GM21423 (cell line): ENCODE data around the gene TBC1D14.

Experiments used
- ATAC-seq: cut with Tn5 transposase; IDR thresholded peaks from one replicate; pipeline ENCODE4 v1.9.1; 2021; ENCODE audit warnings: mild to moderate bottlenecking, moderate library complexity; ENCODE audit not compliant: unreplicated experiment

The TBC1D14 gene

GRCh38 chr4:7054106-7054880, 144.7 kb downstream of the TBC1D14 start:
- no peak for ATAC-seq

GRCh38 chr4:7055111-7055989, 145.7 kb downstream of the TBC1D14 start:
- ATAC-seq = no peak

GRCh38 chr4:7055990-7056325, 146.3 kb downstream of the TBC1D14 start:
- ATAC-seq = no peak

DNA sequence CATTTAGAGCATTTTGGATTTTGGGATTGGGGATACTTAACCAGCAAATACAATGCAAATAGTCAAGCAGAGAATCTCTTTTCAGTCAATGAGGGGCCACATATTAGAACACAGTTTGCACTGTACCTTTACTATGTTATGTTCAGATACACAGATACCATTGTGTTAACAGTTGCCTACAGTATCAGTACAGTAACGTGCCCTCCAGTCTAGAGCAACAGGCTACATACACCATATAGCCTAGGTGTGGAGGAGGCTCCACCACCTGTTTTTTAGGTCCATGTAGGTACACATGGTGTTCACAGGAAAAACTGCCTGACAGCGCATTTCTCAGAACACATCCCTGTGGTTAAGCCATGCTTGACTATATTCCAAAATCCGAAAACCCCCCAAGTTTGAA, 149.2 kb downstream of the TBC1D14 start:
- ATAC-seq = no peak

GRCh38 chr4:7059662-7060061, 150.0 kb downstream of the TBC1D14 start:
- ATAC-seq = no peak

- no peak for ATAC-seq
Observed at GRCh38 chr4:7060346-7061150, 150.9 kb downstream of the TBC1D14 start.

DNA sequence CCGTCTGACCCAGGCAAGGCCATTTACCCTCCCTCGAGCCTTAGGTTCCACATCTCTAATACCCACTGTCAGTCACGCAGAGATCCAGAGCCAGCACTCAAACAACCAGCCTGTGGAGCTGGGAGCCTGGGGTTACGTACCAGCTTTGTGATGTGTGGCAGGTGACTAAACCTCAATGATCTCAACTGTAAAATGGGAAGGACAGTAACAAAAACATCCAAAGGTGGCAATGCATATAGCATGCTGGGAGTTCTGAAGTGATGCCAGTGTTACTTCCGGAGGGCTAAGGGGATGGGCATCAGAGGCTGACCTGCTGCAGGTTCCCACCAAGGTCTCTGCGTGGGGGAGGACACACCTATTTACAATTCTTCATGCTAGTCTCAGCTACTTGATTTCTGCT, 152.2 kb downstream of the TBC1D14 start:
- ATAC-seq = no peak

GRCh38 chr4:7062816-7063215, 153.2 kb downstream of the TBC1D14 start:
- ATAC-seq = no peak

DNA sequence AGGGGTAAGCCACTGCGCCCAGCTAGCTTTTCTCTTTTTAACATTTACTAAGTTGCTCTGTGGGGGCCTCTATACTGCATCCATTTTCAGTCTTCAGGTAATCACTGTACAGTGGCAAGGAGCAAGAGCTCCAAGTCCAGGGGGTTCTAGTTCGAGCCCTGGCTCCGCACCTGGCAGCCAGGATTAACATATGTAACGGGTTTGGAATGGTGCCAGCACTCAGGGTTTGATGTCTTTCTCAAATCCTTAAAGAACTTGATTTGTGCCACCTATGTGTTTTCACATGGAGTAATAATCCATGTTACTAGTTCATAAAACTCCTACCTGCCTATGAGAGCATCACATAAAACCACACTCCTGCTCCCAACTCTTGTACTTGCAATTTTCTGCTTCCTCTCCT, 153.7 kb downstream of the TBC1D14 start:
- no peak for ATAC-seq

DNA sequence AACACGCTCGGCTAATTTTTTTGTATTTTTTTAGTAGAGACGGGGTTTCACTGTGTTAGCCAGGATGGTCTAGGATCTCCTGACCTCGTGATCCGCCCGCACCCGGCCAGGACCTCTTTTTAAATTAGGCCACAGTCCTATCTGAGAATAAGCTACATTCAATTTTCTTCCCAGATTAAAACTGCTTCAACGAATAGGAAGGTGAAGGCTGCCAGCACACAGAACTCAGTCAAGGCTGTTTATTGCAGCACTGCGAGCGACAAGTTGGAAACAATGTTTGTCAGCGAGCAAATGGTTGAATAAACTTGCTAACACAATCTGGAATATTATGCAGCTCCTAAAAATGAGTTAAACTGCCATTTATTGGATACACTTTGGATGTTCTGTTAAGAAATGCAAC, 156.4 kb downstream of the TBC1D14 start:
- no peak for ATAC-seq

- ATAC-seq = no peak
Observed at GRCh38 chr4:7066493-7066892, 156.9 kb downstream of the TBC1D14 start.

GRCh38 chr4:7067126-7067451, 157.5 kb downstream of the TBC1D14 start:
- ATAC-seq = no peak

GRCh38 chr4:7067452-7068278, 158.0 kb downstream of the TBC1D14 start, which contains the start of gene GRPEL1:
TSS of gene GRPEL1 (minus strand) at chr4:7068064. CDS start at chr4:7068032, 32 bp downstream.
- ATAC-seq = peak; percentile 92

DNA sequence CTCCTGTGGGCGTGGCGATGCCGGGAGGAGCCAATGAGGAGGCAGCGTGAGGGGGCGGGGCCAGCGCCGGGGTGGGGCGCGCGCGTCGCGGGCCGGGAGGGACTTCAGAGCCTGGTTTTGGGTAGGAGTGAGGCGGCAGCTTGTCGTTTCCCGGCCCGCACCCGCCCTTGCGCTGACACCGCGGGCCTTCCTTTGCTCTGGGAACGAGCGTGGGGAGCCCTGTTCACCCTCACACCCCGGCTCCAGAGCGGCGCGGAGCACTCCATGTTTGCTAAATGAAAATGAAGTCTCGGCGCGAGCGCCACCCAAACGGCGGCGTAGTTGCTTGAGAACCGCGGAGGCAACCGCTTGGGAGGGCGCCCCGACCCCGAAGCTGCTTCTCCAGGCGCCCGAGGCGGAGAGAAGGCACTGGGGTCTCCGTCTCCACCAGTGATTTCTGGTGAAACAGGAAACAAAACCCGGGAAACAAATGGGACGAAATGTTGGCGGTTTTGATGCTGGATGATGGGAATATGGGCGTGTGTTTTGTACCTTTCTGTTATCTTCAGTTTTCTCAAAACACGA, 158.7 kb downstream of the TBC1D14 start:
- peak; percentile 9 for ATAC-seq

- no peak for ATAC-seq
Observed at GRCh38 chr4:7068883-7069282, 159.3 kb downstream of the TBC1D14 start.

DNA sequence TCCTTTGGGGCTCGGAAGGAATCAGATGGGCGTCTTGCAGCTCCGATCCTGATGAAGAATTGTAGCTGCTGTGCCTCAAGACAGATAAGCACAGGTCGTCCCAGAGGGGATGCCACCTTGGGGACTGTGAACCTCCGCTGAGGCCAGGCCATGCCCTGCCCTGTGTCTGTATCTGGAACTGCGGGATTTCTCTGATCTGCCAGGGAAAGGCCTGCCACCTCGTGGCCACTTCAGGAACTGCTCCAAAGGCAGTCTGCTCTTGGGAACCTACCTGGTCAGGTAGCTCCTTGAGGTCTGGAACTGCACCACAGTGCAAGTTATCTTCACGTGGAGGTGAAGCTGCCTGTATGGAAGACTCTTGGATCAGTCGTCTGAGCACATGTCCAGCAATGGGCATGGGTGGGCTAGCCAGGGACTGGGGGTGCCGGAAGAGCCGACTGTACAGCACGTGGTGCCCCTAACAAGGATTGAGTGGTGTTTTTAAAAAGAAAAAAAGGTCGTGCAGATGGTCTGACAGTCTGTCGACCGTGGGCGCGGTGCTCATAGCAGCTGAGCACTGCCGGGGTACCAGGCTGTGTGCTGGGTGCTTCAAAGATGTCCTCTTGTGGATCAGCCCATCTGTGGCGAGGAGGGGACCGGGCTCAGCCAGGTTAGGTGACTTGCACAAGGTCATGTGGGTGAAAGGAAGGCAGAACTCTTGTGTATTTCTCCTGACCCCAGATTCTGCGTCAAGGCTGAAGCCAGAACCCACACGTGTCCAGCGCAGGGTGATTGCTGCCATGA, 161.3 kb downstream of the TBC1D14 start:
- peak; percentile 27 for ATAC-seq

DNA sequence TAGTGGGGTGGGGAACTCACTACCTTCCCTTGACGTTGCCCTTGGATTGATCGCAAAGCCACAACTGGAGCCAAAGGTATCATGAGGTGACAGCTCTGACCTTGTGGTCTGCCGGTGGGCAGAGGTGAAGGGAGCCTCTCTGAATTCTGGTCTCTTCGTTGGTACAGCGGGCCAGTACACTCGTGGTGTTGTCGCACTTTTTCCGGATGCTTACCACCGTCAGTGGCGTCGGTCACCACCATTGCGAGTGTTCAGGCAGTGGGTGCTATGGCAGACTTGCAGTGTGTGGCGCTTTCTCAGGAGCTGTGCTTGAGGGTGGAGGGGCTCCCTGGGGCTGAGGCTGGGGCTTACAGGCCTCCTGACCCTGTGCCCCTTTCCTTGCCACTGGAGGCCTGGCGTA, 163.4 kb downstream of the TBC1D14 start:
- no peak for ATAC-seq

- no peak for ATAC-seq
Observed at GRCh38 chr4:7073526-7074390, 164.1 kb downstream of the TBC1D14 start.
